HepG2 (cell line): ENCODE measurements around the gene MAPK13. TPM values are rescaled to one million over a fixed set of nuclear protein-coding genes. Genes with fewer than 3 reads are reported as not detected.

Source experiments
- CENPBD1 ChIP-seq: sonication (generic); formaldehyde crosslinking; IDR thresholded peaks from 2 replicates; pipeline ENCODE4 v1.8.0; 2022; ENCODE audit warnings: missing genetic modification reagents, low read depth, mild to moderate bottlenecking, borderline replicate concordance
- FOSL1 ChIP-seq: sonication (generic); formaldehyde crosslinking; IDR thresholded peaks from 2 replicates; pipeline ENCODE4 v1.9.0; 2021; ENCODE audit warnings: missing genetic modification reagents, borderline replicate concordance
- HDAC1 ChIP-seq: sonication (generic); formaldehyde crosslinking; IDR thresholded peaks from 2 replicates; pipeline ENCODE4 v1.5.1; 2020; ENCODE audit warnings: mild to moderate bottlenecking, missing genetic modification reagents
- HNF4A ChIP-seq: sonication (generic); formaldehyde crosslinking; IDR thresholded peaks from 2 replicates; pipeline ENCODE4 v1.4.0; 2020; ENCODE audit warnings: missing genetic modification reagents
- PCBP1 ChIP-seq: fragments of 200-400 bp; formaldehyde crosslinking; IDR thresholded peaks from 2 replicates; pipeline ENCODE4 v1.6.1; 2017; ENCODE audit warnings: mild to moderate bottlenecking, low read depth, low read length, borderline replicate concordance
- POLR2AphosphoS5 ChIP-seq: IDR thresholded peaks from 2 replicates; pipeline ENCODE4 v1.6.1; 2012; ENCODE audit warnings: low read depth, low read length
- RORA ChIP-seq: sonication (generic); formaldehyde crosslinking; IDR thresholded peaks from 2 replicates; pipeline ENCODE4 v1.5.0; 2020; ENCODE audit warnings: mild to moderate bottlenecking, missing genetic modification reagents, moderate library complexity
- TBX2 ChIP-seq: sonication (generic); formaldehyde crosslinking; IDR thresholded peaks from 2 replicates; pipeline ENCODE4 v1.5.0; 2020; ENCODE audit warnings: missing genetic modification reagents, mild to moderate bottlenecking, borderline replicate concordance
- YEATS2 ChIP-seq: sonication (generic); formaldehyde crosslinking; IDR thresholded peaks from 2 replicates; pipeline ENCODE4 v1.4.0; 2020; ENCODE audit warnings: missing genetic modification reagents, borderline replicate concordance
- ZNF143 ChIP-seq: sonication (generic); formaldehyde crosslinking; IDR thresholded peaks from 2 replicates; pipeline ENCODE4 v1.4.0; 2020; ENCODE audit warnings: missing genetic modification reagents
- ZNF569 ChIP-seq: sonication (generic); formaldehyde crosslinking; IDR thresholded peaks from 2 replicates; pipeline ENCODE4 v1.5.0; 2020; ENCODE audit warnings: mild to moderate bottlenecking, missing genetic modification reagents, moderate library complexity, borderline replicate concordance
- ZNF724P ChIP-seq: sonication (generic); formaldehyde crosslinking; IDR thresholded peaks from 2 replicates; pipeline ENCODE4 v1.8.0; 2022; ENCODE audit warnings: missing genetic modification reagents, borderline replicate concordance
- ZNF788 ChIP-seq: sonication (generic); formaldehyde crosslinking; IDR thresholded peaks from 2 replicates; pipeline ENCODE4 v1.5.0; 2020; ENCODE audit warnings: mild to moderate bottlenecking, missing genetic modification reagents, borderline replicate concordance
- polyA plus RNA-seq, 8 experiments: library from polyadenylated mRNA; depleted of rRNA in 3 of 8; stranded (reverse) in 7 of 8; unstranded in 1 of 8; fragments of >200 nt; fragmentation: Illumina TruSeq in 4 of 8; extraction: Trizol in 4 of 8; gene quantifications; 2 replicates each; pipeline versions ENCODE4 v1.2.1 to v1.2.3, GENCODE V29; 2011 to 2016; ENCODE audit warnings: low read depth in 4 of 8, missing spikeins in 1 of 8, mixed read lengths in 1 of 8; ENCODE audit not compliant: insufficient read depth in 1 of 8
- total RNA-seq, 5 experiments: library from RNA; depleted of rRNA; stranded (reverse); fragments of >200 nt; fragmentation: Illumina TruSeq; extraction: Trizol; gene quantifications; 2 replicates each; pipeline ENCODE4 v1.2.3, GENCODE V29; 2016; ENCODE audit warnings: low read depth in 1 of 5
- TF ChIP-seq, protein P1 (sequence below): IDR thresholded peaks from 2 replicates; pipeline ENCODE4 v1.6.1; 2016; ENCODE audit warnings: missing genetic modification reagents, missing compliant biosample characterization
- TF ChIP-seq, protein P2 (sequence below): sonication (generic); formaldehyde crosslinking; conservative IDR thresholded peaks from 2 replicates; pipeline ENCODE4 v1.8.0; 2022; ENCODE audit warnings: low read depth, missing genetic modification reagents
- TF ChIP-seq, protein P3 (sequence below): sonication (generic); formaldehyde crosslinking; IDR thresholded peaks from 2 replicates; pipeline ENCODE4 v1.4.0; 2020; ENCODE audit warnings: mild to moderate bottlenecking, missing genetic modification reagents
- TF ChIP-seq, protein P4 (sequence below): sonication (generic); formaldehyde crosslinking; conservative IDR thresholded peaks from 2 replicates; pipeline ENCODE4 v1.4.0; 2020; ENCODE audit warnings: mild to moderate bottlenecking, missing genetic modification reagents, moderate library complexity

MAPK13 gene
- total and polyA plus RNA-seq, 2 of the 13 experiments (the other 11 are each of a cell fraction or from before 2014, with no cell fraction given) = 12.7 to 43.4 TPM

- TF ChIP-seq, protein P1, sequence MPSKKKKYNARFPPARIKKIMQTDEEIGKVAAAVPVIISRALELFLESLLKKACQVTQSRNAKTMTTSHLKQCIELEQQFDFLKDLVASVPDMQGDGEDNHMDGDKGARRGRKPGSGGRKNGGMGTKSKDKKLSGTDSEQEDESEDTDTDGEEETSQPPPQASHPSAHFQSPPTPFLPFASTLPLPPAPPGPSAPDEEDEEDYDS (CRISPR knock-in tag) = peak; percentile 59
- peak; percentile 8; the same call in 1 of the 2 replicates for TF ChIP-seq ZNF143
- TF ChIP-seq HNF4A (CRISPR knock-in tag) = 0 out of 2 replicates have a peak, but pooled peaks have one; percentile 11
- TF ChIP-seq FOSL1 (CRISPR knock-in tag) = peak; percentile 88
- 0 out of 2 replicates have a peak, but pooled peaks have one; percentile 36 for TF ChIP-seq ZNF724P
- peak; percentile 24; the same call in 1 of the 2 replicates for TF ChIP-seq YEATS2 (CRISPR knock-in tag)
- no peak for TF ChIP-seq PCBP1
- TF ChIP-seq RORA (CRISPR knock-in tag) = no peak
- TF ChIP-seq POLR2AphosphoS5 = peak; percentile 56
- peak; percentile 55 for TF ChIP-seq HDAC1 (CRISPR knock-in tag)
- TF ChIP-seq, protein P2, sequence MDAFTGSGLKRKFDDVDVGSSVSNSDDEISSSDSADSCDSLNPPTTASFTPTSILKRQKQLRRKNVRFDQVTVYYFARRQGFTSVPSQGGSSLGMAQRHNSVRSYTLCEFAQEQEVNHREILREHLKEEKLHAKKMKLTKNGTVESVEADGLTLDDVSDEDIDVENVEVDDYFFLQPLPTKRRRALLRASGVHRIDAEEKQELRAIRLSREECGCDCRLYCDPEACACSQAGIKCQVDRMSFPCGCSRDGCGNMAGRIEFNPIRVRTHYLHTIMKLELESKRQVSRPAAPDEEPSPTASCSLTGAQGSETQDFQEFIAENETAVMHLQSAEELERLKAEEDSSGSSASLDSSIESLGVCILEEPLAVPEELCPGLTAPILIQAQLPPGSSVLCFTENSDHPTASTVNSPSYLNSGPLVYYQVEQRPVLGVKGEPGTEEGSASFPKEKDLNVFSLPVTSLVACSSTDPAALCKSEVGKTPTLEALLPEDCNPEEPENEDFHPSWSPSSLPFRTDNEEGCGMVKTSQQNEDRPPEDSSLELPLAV (CRISPR knock-in tag) = no peak
- TF ChIP-seq, protein P3, sequence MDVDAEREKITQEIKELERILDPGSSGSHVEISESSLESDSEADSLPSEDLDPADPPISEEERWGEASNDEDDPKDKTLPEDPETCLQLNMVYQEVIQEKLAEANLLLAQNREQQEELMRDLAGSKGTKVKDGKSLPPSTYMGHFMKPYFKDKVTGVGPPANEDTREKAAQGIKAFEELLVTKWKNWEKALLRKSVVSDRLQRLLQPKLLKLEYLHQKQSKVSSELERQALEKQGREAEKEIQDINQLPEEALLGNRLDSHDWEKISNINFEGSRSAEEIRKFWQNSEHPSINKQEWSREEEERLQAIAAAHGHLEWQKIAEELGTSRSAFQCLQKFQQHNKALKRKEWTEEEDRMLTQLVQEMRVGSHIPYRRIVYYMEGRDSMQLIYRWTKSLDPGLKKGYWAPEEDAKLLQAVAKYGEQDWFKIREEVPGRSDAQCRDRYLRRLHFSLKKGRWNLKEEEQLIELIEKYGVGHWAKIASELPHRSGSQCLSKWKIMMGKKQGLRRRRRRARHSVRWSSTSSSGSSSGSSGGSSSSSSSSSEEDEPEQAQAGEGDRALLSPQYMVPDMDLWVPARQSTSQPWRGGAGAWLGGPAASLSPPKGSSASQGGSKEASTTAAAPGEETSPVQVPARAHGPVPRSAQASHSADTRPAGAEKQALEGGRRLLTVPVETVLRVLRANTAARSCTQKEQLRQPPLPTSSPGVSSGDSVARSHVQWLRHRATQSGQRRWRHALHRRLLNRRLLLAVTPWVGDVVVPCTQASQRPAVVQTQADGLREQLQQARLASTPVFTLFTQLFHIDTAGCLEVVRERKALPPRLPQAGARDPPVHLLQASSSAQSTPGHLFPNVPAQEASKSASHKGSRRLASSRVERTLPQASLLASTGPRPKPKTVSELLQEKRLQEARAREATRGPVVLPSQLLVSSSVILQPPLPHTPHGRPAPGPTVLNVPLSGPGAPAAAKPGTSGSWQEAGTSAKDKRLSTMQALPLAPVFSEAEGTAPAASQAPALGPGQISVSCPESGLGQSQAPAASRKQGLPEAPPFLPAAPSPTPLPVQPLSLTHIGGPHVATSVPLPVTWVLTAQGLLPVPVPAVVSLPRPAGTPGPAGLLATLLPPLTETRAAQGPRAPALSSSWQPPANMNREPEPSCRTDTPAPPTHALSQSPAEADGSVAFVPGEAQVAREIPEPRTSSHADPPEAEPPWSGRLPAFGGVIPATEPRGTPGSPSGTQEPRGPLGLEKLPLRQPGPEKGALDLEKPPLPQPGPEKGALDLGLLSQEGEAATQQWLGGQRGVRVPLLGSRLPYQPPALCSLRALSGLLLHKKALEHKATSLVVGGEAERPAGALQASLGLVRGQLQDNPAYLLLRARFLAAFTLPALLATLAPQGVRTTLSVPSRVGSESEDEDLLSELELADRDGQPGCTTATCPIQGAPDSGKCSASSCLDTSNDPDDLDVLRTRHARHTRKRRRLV (CRISPR knock-in tag) = no peak
- TF ChIP-seq TBX2 = peak; percentile 58; the same call in 1 of the 2 replicates
- TF ChIP-seq, protein P4, sequence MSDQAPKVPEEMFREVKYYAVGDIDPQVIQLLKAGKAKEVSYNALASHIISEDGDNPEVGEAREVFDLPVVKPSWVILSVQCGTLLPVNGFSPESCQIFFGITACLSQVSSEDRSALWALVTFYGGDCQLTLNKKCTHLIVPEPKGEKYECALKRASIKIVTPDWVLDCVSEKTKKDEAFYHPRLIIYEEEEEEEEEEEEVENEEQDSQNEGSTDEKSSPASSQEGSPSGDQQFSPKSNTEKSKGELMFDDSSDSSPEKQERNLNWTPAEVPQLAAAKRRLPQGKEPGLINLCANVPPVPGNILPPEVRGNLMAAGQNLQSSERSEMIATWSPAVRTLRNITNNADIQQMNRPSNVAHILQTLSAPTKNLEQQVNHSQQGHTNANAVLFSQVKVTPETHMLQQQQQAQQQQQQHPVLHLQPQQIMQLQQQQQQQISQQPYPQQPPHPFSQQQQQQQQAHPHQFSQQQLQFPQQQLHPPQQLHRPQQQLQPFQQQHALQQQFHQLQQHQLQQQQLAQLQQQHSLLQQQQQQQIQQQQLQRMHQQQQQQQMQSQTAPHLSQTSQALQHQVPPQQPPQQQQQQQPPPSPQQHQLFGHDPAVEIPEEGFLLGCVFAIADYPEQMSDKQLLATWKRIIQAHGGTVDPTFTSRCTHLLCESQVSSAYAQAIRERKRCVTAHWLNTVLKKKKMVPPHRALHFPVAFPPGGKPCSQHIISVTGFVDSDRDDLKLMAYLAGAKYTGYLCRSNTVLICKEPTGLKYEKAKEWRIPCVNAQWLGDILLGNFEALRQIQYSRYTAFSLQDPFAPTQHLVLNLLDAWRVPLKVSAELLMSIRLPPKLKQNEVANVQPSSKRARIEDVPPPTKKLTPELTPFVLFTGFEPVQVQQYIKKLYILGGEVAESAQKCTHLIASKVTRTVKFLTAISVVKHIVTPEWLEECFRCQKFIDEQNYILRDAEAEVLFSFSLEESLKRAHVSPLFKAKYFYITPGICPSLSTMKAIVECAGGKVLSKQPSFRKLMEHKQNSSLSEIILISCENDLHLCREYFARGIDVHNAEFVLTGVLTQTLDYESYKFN (CRISPR knock-in tag) = peak; percentile 64; the same call in 1 of the 2 replicates
- no peak for TF ChIP-seq ZNF569 (CRISPR knock-in tag)
- peak; percentile 53; the same call in 1 of the 2 replicates for TF ChIP-seq ZNF788 (CRISPR knock-in tag)
- TF ChIP-seq CENPBD1 (CRISPR knock-in tag) = no peak
Measured at GRCh38 chr6:36127462-36128016, 2.8 kb upstream of the MAPK13 start (continued).
